Activated naive CD4-positive, alpha-beta T cell (primary cell): Measurements from ENCODE around the gene PLA2G5.

Experiments
- DNase-seq, 4 experiments: peaks; one replicate each; lab custom pipeline; 2025; lab: John Stamatoyannopoulos, UW

The PLA2G5 gene

DNA sequence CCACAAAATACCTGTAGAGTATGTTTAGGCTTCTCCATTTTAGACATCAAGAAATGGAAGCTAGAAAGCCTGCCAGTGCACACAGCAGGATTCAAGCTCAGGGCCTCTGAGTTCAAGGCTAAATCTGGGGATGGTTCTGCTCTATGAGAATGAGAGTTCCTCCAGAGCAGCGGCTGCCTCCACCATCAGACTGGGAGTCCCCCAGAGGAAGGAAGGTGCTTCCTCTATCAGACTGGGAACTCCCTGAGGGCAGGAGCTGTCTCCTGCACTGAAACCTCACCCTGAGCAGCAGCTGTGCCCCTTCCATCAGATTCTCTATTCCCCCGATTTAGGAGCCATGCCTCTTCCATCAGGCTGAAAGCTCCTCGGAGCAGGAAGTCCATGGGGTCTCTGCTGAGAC is 20.1 kb downstream of the PLA2G5 start:
- DNase-seq = no peak

- no peak for DNase-seq
These were observed 20.6 kb downstream of the PLA2G5 start for GRCh38 chr1:20090641-20091040.

- DNase-seq = no peak
These were observed 23.3 kb downstream of the PLA2G5 start for GRCh38 chr1:20093303-20093702.

GRCh38 chr1:20093940-20094391 is 24.0 kb downstream of the PLA2G5 start:
- no peak for DNase-seq

DNA sequence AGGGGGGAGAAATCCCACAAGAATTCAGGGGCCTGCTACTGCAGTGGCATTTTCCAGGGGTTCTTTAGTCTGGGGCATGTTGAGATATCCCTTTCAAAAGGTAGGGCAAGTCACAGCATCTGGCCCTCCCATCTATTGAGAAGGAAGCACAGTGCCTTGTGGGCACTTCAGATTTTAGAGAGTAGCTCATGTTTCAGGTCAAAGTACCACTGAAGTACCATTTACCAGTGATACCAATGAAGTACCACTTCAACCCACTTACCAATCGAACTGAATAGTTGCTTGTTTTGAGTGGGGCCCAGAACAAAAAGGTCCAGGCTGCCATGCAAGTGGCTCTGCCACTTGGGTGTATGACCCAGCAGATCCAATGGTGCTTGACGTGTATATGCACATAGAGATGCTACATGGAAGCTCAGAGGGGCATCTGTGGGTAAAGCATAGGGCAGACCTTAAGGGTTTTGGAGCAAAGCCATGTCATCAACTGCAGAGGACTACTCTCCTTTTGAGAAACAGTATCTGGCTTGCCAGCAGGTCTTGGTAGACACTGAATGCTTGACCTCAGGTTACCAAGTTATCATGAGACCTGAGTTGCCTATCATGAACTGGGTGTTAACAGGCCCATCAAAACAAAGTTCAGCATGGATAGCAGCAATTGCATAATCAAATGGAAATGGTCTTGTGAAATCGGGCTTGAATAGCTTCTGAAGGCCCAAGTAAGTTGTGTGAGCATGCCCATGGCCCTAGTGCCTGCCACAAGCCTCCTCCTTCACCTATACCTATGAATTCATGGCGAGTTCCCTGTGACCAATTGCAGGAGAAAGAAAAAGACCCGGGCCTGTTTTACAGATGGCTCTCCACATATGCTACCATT is 25.8 kb downstream of the PLA2G5 start:
- DNase-seq = no peak

GRCh38 chr1:20096840-20097447 is 26.9 kb downstream of the PLA2G5 start:
- no peak for DNase-seq

- DNase-seq = no peak
These were observed 29.5 kb downstream of the PLA2G5 start for GRCh38 chr1:20099533-20099932.

- DNase-seq = no peak
These were observed 30.8 kb downstream of the PLA2G5 start for GRCh38 chr1:20100632-20101355.

DNA sequence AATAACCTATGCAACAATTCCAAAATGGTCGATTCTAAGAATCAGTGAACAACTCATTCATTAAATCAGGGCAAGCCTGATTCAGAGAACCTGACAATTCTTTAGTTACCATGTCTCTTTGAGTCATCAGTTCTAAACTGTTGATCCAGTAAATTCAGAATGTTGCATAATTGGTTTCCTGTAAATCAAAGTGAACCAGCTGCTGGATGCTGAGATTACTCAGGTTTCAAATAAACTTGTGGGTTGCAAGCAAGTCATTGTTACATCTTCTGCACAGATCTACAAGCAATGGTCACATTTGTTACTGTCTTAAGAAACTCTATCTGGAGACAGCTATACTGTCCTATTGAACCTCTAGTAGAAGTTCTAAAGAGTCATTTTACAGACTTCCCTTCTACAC is 32.9 kb downstream of the PLA2G5 start:
- DNase-seq = no peak

- DNase-seq = no peak
These were observed 35.9 kb downstream of the PLA2G5 start for GRCh38 chr1:20105856-20106255.

DNA sequence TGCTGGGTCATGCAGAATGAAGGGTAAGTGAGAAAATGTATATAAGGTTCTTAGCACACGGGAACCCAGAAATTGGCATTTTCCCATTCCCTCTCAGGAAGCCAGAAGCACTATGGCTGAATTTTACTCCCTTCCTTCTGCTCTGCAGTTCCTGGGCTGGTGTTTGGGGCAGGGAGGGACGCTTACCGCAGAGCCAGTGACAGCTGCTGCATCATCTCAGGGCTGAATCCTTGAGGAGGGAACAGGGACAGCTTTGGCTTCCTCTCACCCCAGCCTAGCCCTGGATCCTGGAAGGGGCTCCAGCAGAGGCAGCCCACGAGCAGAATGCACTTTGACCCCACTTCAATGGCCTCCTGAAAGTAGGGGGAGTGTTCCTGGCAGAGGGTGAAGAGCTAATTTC is 37.4 kb downstream of the PLA2G5 start:
- DNase-seq = no peak

- DNase-seq = no peak
These were observed 37.8 kb downstream of the PLA2G5 start for GRCh38 chr1:20107796-20108195.

GRCh38 chr1:20108366-20109123 is 38.6 kb downstream of the PLA2G5 start:
- no peak for DNase-seq

- DNase-seq = no peak
These were observed 39.3 kb downstream of the PLA2G5 start for GRCh38 chr1:20109223-20109856.

- no peak for DNase-seq
These were observed 40.7 kb downstream of the PLA2G5 start for GRCh38 chr1:20110679-20111078.

DNA sequence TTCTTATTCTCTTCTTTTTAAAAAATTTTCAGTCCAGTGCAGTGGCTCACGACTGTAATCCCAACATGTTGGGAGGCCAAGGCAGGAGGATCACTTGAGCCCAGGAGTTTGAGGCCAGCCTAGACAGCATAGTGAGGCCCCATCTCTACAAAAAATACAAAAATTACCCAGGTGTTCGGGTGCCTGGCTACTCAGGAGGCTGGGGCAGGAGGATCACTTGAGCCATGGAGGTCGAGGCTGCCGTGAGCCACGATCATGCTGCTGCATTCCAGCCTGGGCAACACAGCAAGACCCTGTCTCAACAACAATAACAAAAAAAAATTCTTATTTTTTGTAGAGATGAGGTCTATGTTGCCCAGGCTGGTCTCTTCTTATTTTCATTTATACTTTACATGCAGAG is 41.5 kb downstream of the PLA2G5 start:
- no peak for DNase-seq

- DNase-seq = no peak
These were observed 42.4 kb downstream of the PLA2G5 start for GRCh38 chr1:20112279-20113000.

DNA sequence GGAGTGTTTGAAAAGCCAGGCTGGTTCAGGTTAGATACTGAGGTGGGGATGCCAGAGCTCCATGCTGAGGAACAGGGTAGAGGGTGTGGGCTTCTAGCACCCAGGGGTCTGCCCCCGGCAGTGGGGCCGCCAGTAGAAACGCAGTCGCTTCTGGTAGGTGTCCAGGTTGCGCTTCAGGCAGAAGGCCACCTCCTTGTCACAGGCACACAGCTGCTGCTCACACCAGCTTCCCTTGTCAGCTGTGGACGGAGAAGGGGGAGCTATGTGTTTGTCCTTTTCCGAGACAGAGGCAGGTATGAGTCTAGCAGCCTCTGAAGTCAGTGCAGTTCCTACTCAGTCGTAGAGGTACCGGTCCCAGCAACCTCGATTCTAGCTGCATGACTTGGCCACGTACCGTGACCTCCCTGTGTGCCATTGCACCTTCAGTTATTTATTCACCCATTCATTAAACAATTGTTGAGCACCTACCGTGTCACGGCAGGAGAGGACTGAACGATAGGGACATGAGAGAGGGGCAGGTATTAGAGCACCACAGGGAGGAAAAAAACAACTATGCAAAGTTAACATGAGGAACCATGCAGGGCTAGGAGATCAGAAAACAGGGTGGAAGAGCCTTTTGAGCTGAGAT is 44.1 kb downstream of the PLA2G5 start:
- DNase-seq = no peak

GRCh38 chr1:20115479-20115878 is 45.5 kb downstream of the PLA2G5 start:
- no peak for DNase-seq

DNA sequence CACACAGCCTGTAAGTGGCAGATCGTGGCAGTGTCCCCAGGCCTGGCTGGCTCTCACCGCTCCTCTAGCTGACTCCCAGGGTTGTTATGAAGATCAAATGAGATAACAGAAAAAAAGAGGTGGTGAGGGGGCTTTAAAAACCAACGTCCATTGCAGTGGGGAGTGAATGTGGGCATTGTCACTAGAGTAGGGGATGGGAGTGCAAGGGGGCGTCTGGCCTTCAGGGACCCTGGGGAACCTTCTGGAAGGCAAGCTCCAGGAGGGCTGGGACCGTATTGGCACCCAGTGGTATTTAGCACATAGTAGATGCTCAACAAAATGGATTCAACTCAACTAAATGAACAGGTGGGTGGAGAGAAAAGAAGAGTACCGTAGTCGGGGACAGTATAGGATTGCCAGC is 45.9 kb downstream of the PLA2G5 start:
- no peak for DNase-seq
